GM18873 (cell line): ENCODE data around the gene NOS1.
"Not testable (repeated sequence)": the region's sequence is repeated elsewhere in the genome, so short reads cannot be mapped to it uniquely, and the experiment has no call there.

Experiments
- ATAC-seq: cut with Tn5 transposase; IDR thresholded peaks from one replicate; pipeline ENCODE4 v1.9.1; 2021; ENCODE audit warnings: mild to moderate bottlenecking, moderate library complexity, moderate number of reproducible peaks; ENCODE audit not compliant: unreplicated experiment, low FRiP score

Gene NOS1

DNA sequence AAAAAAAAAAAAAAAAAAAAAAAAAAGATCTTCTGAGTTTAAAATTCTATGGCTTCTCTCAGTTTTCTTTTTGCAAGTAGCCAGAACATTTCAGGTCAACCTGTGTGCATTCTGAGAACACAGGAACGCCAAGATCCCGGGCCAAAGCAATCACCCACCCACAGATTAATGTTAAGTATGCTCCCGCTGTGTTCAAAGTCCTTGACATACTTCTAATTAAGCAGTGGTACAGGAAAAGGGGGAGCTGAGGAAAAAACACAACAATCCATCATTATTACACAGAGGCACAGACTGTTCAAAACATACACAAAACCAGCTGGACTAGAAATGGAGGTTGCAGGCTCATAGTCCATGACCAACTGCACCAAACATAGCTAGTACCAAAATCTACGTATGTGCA, 174.0 kb downstream of the NOS1 start:
- ATAC-seq: no peak

DNA sequence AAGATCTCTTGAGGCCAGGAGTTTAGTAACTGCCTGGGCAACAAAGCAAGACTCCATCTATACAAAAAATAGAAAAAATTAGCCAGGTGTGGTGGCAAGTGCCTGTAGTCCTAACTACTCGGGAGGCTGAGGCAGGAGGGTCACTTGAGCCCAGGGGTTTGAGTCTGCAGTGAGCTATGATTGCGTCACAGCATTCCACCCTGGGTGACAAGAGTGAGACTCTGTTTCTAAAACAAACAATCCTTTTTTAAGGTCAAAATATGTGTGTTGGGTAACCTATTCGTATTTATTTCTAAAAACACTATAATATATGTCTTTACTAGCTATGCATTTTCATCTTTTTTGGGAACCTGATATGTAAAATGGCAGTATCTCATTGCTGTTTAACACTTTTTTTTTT, 178.6 kb downstream of the NOS1 start:
- no peak for ATAC-seq

DNA sequence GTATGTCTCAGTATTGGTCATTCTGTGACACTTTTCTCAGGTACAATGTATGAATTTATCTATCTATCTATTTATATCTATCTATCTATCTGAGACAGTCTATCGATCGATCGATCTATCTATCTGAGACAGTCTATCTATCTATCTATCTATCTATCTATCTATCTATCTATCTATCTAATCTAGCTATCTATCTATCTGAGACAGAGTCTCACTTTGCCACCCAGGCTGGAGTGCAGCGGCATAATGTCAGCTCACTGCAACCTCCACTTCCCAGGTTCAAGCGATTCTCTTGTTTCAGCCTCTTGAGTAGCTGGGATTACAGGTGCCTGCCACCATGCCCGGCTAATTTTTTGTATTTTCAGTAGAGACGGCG, 180.0 kb downstream of the NOS1 start:
- not testable (repeated sequence) for ATAC-seq

DNA sequence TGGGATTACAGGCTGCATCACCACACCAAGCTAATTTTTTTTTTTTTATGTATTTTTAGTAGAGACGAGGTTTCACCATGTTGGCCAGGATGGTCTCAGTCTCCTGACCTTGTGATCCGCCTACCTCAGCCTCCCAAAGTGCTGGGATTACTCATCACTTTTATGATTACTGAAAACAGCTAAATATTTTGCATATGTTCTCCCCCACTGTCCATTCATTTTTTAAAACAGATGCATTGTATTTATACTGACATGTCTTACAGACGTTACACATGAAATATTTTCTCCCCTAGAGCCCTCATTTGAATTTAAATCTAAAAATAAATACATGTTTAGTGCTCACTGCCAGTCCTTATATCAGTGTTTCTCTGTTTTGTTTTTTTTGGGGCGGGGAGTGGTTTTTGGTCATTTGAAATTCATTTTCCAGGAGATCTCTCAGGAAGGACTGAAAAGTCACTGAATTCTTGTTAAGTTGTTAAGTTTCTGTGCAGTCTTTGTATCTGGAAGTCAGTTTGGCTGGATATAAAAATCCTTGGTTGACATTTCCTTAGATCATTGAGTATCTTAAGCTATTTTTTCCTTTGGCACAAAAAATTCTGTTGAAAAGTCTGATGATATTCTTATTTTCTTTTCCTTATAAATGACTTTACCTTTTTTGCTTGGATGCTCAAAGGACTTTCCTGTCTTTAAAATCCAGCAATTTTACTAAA, 180.5 kb downstream of the NOS1 start:
- ATAC-seq: no peak

DNA sequence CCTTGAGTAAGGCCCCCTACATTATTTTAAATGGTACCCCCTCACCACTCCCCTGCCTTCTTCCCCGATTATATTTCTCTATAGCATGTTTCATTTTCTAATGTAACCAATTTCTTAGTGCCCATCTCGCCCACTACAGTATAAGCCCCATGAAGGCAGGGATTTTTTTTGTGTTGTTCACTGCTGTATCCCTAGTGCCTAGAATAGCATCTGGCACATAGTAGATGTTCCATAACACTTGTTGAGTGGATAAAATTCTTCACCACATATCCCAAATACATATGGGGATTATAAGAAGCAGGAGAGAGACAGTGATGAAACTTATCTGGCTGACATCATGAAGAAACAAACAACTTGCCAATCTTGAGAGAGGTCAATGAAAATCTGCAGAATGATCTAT, 182.7 kb downstream of the NOS1 start:
- ATAC-seq: no peak

DNA sequence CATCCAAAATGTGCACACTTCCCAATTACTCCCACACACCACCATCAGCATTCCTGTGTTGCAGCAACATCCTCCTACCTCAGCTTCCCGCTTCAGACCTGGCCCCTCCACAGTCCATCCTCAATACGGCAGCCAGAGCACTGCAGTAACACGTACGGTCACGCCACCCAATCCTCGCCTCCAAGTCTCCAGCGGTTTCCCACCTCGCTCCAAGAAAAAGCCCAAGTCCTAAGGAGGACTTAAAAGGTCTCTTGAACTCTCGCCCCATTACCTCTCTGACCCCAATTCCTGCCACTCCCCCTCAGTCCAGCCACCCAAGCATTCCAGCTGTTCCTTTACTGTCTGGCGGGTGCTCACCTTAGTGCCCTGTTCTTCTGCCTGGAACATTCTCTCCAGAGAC, 183.1 kb downstream of the NOS1 start:
- no peak for ATAC-seq

DNA sequence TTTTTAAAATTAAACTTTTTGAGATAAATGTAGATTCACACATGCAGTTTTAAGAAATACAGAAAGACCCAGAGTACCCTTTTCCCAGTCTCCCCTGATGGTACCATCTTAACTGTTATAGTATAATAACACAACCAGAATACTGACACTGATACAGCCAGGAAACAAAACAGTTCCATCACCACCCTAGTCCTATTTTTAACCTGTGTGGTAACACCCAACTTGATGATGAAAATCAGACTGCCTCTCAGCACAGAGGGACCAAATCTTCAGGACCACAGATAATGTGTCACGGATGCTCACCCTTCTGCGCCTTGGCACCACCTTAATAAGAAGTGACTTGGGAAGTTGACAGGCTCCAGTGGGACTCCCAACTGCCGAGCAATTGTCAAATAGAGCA, 189.3 kb downstream of the NOS1 start:
- ATAC-seq: no peak

DNA sequence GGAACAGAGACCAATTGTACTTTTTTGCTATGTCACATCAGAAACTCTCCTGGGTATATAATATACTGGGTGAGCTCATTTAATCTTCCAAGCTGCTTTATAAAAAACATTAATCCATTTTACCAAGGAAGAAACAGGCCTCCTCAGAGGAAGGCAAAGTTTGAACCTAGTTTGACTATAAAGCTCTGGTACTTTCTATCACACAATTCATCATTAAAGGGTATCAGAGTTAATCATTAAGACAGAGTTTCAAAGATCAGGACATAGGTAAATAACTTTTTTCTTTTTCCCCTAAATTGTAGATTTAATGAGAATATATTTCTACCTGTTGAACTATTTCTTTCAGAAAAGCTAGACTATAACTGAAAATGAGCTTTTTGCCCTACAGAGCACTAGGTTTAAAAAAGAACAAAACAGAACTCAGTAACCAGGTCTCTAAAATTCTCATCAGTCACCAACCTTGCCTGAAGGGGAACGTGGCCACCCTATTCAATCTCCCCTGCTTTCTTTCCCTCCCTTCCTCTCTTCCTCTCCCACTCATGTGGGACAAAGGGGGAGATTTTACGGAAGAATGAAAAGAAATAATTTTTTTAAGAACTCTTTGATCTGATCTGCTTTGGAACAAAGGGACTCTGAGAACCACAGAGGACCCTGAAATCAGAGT, 189.8 kb downstream of the NOS1 start:
- ATAC-seq: no peak

DNA sequence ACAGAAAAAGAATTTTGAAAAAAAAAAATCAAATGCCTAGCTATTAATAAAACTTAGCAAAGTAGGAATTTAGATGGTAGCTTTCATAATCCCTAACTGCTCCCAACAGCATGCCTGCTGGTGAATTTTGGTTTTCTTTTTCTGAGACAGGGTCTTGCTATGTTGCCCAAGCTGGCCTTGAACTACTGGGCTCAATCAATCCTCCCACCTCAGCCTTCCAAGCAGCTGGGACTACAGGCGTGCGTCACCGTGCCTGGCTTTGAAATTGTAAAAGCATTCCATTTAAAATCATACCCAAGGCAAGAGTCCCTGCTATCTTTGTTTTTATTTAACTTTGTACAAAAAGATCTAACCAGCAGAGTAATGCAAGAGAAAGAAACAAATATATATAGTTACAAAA, 191.9 kb downstream of the NOS1 start:
- ATAC-seq: no peak

DNA sequence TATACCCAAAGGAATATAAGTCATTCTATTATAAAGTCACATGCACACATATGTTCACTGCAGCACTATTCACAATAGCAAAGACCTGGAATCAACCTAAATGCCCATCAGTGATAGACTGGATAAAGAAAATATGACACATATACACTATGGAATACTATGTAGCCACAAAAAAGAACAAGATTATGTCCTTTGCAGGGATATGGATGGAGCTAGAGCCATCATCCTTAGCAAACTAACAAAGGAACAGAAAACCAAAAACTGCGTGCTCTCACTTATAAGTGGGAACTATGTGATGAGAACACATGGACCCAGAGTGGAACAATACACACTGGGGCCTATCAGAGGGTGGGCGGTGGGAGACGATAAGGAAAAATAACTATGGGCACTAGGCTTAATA, 192.4 kb downstream of the NOS1 start:
- no peak for ATAC-seq

DNA sequence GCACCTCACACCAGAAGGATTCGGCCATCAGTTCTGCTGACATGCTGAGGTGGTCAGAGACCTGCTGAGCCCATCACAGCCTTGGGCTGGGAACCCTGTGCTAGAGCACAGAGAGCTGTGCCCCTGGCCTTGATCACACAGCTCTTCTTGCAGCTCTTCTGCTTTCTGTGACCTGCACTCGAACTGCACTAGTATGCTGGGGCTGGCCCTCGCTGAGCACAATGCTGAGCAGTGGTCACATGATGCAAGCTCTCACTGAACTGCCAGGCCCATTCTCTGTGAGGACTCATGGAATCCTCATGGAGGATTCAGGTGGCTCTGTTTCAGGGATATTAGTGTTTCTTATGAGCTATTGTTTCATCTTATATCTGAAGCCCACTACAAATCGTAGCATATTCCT, 193.7 kb downstream of the NOS1 start:
- no peak for ATAC-seq

DNA sequence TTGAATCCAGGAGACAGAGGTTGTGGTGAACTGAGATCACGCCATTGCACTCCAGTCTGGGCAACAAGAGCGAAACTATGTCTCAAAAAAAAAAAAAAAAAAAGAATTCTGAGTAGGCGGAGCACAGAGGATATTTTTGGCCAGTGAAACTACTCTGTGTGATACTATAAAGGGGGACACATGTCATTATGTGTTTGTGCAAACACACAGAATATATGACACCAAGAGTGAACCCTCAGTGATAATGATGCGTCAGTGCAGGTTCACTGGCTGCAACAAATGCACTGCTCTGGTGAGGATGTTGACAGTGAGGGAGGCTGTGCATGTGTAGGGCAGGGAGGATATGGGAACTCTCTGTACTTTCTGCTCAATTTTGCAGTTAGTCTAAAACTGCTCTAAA, 195.3 kb downstream of the NOS1 start:
- no peak for ATAC-seq

DNA sequence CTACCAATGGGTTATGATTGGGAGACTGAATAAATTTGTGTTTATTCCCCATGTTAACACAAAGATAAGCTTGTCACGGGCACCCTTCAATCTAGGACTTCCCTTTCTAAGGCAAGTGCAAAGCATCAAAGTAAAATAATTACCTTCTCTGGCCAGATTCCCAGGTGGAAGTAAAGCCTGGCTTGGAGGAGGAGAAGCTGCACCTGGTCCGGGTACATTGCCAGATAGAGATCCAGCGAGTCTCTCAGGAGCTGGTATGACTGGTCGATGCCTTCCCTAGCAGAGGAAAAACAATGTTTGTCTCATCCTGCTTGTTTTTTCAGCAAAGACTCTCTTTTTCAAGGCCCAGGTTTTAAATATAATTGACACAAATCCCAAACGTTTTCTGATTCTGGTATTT, 196.1 kb downstream of the NOS1 start:
- no peak for ATAC-seq

DNA sequence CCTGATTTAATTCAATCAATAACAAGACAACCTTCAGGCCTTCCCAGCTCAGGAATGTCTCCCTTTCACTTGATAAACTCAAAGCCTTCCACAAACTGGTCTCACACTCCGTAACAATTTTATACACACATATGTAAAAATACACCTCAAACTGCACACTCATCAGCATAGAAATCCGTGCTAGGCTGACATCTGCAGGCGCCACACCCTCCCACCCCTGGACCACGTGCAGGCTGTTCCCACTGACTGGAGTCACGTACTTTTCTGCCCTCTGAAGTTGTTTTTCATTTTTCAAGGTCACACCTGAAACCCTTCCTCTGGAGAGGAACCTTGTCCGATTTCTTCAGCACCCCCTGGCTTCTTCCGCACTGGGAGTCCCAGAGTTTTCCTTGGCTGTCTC, 198.8 kb downstream of the NOS1 start:
- ATAC-seq: no peak

DNA sequence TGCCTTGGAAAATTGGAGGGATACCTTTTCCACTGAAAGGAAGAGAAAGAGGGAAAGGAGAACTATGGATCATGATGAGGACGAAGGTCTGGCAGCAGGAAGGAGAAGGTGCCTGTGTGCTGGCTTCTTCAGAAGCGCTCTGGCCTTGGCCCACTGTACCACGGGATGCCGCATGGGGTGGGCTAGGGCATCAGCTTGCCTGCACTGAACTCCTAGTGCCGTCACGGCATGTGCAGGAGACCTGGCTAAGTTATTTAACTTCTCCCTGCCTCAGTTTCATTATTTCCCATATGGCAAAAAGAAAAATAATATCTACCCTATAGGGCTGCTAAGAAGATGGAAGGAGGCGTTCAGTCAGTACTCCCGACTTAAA, 199.3 kb downstream of the NOS1 start:
- no peak for ATAC-seq

DNA sequence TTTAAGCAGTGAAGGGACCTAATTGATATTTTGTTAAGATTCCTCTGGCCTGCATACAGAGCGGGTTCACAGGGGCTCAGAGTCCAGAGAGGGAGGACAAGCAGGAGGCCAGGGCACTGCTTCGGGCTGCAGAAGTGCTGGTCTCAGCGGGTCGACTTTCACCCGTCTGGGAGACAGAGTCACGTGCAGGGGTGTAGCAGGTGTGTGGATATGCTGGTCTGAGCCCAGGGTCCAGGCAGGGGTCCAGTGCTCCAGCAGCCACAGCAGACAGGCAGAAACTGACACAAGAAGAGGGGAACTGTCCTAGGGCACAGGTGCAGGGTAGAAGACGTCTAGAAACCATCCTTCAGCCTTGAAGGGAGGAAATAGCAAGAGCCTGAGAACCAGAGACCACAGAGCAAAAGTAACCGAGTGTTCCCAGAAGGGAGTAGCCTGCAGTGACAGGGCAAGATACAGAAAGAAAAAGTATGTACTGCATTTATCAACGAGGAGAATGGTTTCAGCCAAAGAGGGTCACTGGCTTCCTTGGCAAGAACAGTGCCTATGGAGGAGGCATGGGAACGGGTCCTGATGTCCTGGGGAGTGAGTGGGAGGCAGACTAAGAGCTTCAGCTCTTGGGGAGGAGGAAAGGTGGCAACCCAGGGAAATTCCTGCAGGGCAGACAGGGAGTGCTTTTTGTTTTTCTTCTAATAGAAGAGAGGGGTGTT, 199.8 kb downstream of the NOS1 start:
- ATAC-seq: no peak

DNA sequence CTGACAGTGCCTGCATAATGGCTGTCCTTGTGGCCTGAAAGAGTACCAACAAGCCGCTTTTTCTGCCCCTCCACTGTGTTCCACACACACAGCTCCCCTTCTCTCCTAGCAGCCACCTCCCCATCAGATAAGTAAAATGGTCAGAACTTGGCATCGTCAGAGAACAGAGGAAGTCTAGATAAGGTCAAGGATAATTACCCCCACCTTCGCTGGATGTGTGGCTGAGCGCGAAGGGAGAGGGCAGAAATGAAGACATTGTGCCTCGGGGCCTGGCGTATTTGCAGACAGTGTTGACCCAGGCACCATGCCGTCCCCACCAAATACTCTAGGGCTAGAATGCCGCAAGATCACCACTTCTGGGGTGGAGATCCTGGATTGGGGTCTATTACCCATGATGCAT, 201.8 kb downstream of the NOS1 start:
- no peak for ATAC-seq

DNA sequence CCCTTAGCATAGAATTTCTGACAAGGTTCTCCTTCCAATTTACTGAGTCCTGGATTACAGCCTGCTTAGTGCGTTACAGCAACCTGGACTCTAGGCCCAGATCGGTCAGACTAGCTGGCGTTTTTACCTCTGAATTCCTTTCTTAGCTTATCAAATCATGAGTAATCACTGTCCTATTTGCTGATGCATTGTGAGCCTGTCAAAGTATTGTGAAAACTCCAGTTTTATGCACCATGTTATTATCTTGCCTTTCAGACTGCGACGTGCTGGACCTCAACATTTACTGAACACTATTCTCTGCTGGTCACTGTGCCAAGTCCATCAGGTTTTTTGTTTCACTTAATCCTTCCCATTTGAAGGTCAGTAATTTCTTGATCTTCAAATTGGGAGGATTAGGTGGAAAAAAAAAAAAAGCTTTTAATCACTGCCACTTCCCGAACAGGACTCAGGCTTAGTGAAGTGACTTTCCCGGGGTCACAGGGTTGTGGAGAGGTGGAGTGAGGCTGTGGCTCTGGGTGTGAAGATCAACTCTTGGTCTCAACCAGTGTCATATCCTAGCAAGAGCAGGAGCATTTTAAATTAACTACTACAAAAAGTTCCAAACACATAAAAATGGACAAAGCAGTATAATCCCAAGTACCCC, 202.4 kb downstream of the NOS1 start:
- no peak for ATAC-seq
